Measurements from ENCODE around the gene PARP12.

PARP12 gene

DNA sequence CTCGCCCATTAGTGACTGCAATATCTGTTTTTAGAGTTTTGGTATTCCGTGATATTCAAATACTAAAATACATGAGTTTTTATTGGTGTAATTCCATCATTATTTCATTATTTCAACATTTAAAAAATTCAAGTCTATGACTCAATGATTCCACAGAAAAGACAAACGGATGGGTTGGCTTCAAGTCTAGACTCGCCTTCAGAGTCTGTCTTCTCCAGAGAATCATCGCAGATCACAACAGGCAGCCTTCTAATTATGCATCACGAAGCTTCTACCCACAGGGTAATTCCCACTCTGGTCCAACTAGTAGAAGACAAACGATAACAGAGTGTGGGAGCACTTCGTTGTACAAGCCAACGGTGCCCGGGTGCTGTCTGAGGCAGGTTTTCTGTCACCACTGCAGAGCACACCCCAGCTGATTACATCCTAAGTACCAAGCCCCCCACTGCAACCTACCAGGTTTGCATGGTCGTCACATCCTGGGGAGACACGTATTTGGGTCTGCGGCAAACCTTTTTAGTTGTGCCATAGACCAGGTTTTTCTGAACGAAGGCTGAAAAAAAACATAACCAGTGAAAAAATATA, 28.9 kb downstream of the PARP12 start:
- no peak for FAIRE-seq

DNA sequence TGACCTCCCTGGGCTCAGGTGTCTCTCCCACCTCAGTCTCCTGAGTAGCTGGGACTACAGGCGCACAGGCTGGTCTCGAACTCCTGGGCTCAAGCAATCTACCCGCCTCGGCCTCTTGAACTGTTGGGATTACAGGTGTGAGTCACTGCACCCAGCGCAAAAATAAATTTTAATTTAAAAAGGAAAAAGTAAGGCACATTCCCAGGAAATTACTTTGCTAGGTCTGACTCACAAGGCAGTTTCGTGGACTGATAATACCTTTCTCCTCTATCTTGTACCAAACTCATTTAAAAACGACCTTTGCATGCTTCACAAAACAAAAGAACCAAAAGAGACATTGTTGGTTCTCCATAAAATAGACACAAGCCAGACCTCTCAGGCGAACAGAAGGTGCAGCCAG, 29.7 kb downstream of the PARP12 start:
- no peak for FAIRE-seq

DNA sequence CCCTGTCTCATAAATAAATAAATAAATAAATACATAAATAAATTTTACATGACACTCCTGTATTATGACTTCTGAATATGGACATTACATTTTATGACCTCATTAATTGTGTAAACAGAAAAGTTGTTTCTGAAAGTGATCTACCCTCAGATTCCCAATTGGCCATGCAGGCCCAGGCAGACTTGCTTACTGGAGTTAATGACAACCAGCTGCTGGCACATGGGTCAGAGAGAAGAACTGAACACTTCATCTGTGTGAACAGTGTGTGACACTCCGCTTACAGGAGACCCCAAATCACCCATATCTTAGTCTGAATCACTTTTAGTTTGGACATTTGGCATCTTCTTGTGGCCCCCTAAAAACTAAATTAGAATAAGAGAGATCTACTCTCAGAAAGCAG, 31.4 kb downstream of the PARP12 start:
- no peak for FAIRE-seq

DNA sequence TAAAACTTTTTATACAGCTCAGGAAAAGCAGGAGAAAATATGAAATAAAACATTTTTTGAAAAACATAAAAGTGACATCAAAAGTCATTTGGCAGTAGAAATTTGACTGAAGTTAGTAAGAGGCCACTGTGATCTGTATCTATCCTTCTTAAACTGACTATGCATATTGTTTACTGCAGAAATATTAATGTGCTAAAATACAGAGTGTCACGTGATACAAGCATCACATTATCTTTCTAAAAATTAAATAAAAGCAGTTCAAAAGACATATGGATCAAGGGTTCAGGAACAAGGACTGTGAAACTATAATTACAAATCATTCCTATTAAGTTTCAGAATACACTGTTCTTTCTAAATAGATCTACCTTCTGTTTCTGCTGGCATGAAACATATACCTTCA, 33.7 kb downstream of the PARP12 start:
- FAIRE-seq = no peak

DNA sequence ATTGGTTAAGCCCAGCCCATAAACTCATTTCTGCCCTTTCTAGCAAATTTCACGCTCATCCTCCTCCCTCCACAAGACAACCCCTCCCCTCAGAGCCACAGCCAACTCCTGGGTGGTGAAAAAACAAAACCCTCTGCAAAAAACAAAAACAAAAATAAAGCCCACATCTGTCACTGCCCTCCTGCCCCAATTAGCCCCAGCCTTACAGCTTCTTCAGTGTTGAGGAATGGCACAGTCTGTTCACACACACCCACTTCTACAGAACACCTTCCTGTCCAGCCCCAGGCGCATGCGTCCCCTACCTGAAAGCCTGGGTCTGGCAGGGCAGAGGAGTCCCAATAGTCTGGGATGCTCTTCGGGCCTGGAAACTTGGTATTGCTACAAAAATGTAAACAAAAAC, 34.4 kb downstream of the PARP12 start:
- FAIRE-seq = no peak

DNA sequence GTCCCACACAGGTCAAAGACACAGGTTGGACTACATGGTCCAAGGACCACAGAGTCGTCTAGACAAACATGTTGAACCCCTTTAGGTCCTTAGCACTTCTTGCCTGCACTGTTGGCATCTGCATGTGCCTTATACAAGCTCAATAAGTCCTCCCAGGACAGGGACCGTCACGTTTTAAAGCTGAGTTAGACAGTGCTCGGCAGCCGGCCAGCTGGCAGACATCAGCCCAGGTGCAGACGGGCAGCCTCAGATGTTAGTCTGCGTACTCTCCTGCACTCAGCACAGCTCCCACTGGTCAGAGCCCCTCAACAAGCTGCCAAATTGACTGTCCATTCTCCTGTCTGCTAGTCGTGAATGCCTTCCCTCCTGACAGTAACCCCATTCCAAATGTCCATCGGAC, 34.9 kb downstream of the PARP12 start:
- FAIRE-seq = no peak

DNA sequence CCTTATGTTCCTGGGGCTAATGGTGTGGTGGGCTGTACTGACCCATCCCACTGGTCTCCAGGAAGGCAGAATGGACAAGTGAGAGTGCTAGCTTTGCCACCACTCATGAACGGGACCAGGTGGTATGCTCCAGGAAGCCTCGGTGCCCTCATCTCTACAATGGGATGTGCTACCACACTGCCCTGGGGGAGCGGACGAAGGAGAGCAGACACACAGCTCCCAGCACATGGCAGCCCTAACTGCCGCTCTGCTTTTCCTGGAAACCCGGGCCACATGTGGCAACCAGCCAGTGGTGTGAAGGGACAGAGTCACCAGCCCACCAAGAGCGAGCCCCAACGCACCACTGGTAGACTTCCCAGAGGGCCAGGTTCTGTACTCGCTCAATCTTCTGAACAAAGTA, 35.8 kb downstream of the PARP12 start:
- FAIRE-seq = no peak

DNA sequence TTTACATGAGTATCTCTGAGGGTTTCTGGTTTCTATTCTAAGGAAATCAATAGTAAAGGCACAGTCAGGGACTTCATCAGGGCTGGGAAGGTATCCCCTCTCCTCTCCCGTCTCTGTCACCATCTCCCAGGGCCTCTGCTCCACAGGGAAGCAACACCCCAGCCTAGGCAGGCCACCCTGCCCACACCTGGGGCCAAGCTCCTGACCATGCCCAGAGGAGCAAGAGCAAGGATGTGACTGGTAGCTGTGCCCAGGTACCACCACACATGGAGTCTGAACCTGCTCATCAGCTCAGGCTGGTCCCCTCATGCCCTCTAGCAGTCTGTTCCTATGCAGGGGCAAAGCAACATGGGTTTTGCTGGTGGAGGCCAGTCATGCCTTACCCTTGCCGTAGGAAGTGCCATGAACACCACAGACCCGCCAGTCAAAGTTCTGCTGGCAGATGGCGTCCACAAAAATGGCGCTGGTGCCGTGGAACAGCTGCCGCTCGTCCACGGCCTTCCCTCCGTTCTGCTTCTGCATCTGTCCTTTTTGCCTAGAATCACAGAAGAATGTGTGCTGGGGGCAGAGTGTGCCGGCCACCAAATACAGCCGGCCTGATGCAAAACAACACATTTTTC, 36.8 kb downstream of the PARP12 start:
- no peak for FAIRE-seq

DNA sequence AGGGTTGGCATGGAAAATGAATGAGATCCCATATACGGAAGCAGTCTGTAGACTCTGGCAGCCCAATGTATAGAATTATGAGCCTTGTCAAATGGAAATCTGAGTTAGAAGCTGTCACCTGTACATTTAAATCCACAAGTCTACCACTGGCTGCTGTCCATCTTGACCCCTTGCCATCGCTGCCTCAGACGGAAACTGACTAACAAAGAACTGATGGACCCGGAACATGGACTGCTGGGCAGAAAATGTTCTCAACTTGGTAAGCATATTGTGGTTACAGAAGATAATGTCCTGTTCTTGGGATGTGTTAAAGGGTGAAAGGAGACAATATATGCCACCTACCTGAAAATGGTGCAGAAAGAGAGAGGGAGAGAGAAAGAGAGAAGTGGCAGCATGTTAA, 37.5 kb downstream of the PARP12 start:
- FAIRE-seq = no peak

DNA sequence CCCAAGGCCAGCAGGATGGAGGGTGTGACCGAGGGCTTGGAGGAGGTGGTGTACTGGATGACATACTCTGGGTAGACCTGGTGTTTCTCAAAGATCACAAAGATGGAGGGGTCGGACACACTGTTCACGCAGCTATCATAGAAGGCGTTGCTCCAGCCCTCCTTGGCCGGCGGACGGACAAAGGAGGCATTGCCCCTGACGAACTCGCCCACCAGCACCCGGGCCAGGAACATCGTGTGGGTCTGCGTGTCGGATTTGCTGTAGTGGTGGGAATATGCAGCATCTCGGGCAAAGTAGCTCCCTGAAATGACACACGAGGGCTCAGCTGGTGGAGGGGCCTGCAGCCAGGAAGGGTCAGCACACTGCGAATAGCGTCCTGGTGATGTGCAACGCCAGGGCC, 38.2 kb downstream of the PARP12 start:
- FAIRE-seq = no peak

DNA sequence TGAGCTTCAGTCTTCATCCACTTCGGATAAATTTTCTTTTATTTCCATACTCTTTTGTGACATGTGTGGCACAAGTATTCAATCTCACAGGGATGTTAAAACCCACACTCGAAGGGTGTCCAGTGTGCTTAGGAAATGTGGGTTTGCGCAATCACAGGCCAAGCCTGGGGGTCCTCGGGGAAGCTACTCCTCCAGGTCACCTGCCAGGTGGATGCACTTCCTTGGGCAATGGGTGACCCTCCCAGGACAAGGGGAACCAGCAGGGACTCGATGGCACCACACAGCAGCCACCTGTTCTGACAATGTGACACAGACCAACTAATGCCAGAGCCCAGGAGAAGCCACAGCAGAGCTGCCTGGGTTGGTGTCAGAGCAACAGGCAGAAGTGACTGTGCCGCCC, 39.0 kb downstream of the PARP12 start:
- FAIRE-seq = no peak

DNA sequence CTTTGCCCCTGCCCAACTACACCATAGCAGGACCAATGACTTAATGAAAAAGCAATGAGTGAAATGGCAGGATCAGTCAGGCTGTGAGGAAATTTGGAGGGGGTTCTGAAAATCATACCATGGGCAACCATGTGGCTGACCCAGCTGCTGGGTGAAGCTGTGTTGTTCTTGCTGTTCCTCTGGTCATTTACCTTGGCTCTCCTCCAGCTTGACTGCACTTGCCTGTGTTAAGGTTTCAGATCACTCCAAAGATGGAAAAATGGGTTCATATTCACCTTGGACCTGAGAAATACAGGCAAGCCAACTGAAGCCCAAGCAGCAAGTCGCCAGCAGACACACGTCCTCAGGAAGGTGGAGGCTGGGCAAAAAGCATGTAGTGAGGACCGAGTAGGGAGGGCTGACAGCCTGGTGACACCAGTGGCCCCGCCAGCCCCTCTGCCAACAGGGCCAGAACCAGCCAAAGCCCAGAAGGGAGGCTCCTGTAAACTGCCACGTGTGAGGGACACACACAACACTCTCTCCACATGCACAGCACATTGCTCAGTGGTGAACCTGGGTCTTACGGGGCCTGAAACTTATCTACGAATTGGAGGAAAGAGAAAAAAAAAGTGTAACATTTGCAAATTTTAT, 40.1 kb downstream of the PARP12 start:
- no peak for FAIRE-seq

DNA sequence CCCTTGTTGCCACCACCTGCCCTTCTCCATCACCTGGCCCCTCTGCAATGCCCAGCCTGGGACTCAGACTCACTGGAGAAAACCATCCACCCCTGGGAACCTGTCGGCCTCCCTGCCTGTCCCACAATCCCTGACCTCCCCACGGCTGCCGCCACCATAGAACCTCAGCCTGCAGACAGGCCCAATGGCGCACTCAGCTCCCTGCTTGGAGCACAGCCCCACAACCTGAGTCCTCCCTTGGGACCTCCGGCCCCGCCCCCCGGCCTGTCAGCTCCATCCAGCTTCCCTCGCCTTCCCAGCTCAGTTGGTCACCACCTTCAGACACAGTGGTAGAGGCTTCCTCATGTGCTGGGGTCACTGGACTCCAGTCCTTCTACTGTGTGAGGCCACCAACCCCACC, 41.1 kb downstream of the PARP12 start:
- no peak for FAIRE-seq

DNA sequence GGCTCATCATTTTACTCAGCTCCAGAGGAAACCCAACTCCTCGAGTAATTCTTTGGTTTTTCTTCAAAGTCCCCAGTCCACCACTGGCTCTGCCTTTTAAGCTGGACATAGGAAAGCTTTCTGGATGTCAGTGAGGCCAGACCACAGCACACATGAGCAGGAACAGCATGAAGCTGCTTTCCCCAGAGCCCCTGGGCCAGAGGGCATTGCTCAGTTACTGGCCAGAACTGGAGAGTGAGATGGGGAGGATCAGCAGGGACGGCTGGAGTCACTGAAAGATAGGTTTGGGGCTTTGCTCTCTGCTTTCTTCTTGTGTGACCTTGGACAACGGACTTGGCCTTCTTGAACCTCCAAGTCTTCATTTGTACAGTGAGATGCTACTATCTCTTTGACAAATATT, 43.1 kb downstream of the PARP12 start:
- FAIRE-seq = no peak

DNA sequence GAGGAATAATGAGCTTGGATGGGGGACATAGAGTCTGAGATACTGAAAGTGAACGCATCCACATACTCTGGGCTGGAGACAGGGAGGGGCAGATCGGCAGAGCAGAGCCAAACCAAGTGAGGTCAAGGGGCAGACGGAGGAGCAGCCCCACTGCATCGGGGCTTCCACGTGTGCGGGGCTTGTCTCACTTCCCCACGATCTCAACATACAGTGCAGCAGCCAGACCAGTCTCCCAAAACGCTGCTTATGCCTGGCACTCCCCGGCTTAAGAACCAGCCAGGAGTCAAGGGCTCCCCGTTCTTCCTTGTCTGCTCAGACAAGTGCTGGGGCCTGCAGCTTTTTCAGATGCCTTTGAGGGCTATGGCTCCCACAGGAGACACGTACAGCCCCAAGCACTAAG, 43.6 kb downstream of the PARP12 start:
- FAIRE-seq = no peak

DNA sequence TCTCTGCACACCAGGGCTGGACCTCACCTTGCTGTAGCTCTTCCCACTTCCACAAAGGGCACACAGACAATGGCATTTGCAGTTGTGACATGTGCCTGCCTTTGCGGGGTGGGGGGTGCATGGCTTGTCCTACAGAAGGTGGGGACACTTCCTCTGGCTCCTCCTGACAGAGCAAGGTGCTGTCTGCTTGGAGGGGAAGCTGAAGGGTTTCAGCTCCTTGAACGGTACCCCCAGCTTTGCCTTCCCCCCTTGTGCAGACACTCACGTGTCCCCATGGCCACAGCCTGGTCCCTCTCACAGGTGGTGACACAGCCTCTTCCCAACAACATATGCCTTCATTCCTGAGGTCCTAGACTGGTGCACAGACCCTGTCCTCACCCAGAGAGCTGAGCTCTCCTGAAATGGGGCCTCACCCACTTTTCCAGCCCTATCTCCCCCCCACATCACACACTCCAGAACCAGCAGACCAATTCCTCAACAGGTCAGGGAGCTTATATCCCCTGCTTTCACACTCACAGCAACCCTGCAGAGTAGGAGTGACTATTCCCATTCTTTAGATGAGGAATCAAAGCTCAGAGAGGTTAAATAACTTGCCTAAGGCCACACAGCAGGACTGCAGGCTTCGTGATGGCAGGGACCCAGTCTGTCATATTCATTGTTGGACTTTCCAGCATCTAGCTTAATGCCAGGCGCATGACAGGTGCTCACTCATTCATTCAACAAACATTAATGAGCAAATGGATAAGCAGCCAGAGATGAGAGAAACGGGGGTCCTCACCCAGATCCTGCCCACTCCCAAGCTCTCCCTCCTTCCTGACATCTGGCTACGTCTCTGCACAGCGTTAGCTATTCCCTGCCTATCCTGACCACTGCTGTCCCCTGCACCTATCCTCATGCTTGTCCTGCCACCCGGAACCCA, 44.4 kb downstream of the PARP12 start:
- no peak for FAIRE-seq

DNA sequence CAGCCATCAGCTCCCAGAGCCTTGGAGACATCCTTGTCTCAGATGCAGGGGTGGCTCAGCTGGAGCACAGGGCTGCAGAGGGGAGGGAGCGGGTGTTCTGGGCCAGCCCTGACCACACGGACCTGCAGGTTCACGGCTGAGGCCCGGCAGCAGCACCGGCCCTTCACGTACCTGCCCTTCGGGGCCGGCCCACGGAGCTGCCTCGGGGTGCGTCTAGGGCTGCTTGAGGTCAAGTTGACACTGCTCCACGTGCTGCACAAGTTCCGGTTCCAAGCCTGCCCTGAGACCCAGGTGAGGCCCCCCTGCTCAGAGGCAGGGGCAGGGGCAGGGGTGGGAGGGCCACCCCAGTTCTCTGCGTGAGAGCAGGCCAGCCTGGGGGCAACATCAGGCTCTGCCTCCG, 45.2 kb downstream of the PARP12 start:
- no peak for FAIRE-seq

DNA sequence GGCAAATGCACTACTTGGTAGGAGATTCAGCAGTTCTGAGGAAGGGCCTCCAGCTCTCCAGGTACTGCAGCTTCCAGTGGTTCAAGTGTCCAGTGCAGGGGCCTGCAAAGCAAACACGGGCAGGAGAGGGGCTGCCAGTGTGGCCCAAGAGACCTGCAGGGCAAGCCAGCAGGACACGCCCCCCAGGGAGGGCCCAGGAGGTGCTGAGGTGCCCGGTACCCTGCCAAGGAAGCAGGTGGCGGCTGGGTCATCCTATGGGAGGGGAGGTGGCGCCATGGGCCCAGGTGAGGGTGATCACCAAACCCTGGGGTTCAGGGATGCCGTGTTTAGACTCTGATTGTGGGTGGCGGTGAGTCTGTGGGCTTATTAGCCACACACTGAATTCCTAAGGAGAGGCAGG, 45.7 kb downstream of the PARP12 start:
- no peak for FAIRE-seq

DNA sequence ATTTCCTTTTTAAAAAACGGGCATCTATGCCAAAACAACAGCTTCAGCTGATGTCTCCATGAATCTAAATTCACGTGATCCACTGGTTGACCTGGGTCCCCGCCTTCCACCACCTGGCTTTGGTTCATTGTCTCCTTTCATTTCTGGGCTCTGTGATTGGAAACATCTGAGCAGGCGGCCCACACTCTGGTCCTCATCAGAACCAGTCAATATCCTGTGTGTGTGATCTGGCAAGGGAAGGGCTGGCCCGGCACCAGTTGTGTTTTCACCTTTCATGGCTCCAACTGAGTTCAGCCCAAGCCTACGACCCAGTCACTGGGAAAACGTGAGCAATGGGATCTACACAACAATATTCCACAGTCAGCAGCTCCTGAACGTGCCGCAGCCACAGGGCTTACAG, 46.2 kb downstream of the PARP12 start:
- no peak for FAIRE-seq

DNA sequence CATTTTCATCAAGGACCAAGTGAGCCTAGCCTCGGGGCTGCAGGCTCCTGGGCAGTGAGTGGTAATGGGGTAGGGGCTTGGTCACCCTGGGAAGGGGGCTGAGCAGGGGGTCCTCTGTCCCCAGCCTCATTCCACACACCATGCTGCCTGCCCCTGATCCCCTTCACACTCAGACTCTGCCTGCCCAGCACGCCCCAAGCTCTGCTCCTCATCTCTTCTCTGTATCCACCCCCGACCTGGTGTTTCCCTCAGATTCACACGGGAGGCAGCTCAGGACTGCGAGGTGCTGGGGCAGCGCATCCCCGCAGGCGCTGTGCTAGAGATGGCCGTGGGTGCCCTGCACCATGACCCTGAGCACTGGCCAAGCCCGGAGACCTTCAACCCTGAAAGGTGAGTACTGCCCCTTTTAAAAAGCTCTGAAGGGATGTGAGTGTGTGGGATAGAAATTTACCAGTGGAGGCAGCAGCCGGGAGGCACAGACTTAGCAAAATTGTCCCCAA, 47.2 kb downstream of the PARP12 start:
- FAIRE-seq = no peak

DNA sequence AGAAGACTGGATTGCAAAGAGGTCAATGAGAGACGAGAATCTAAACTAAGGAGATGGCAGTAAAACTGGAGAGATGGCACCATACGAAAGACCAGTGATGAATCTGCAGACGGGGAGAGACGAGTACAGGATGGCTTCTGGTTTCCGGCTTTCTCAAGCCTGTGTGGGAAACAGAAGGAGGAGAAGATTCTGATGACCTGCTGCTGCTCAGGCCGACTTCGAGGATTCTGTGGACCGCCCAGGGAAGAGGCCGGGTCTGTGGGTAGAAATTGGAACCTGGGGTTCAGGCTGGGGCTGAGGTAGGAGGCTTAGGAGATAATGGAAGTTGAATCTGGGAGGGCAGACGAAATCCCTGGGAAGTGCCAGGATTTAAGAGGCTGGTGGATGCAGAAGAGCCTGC, 48.6 kb downstream of the PARP12 start:
- no peak for FAIRE-seq

DNA sequence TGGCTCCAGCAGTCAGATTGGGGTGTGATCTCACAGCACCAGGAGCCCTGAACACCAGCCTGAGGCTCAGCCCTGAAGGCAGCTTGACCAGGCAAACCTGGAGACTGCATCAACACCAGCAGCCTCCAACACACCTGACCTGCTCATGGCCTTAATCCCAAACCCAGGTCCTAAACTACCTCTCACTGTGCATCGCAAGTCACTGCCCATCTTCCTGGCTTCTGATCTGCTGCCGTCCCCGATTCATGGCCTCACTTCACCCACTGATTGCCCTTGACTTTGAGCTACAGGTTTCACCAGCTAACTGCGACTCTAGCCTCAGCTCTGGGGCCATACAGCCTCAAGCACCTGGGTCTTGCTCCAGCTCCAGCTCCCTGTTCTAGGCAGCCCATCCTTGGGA, 49.1 kb downstream of the PARP12 start:
- FAIRE-seq = no peak

DNA sequence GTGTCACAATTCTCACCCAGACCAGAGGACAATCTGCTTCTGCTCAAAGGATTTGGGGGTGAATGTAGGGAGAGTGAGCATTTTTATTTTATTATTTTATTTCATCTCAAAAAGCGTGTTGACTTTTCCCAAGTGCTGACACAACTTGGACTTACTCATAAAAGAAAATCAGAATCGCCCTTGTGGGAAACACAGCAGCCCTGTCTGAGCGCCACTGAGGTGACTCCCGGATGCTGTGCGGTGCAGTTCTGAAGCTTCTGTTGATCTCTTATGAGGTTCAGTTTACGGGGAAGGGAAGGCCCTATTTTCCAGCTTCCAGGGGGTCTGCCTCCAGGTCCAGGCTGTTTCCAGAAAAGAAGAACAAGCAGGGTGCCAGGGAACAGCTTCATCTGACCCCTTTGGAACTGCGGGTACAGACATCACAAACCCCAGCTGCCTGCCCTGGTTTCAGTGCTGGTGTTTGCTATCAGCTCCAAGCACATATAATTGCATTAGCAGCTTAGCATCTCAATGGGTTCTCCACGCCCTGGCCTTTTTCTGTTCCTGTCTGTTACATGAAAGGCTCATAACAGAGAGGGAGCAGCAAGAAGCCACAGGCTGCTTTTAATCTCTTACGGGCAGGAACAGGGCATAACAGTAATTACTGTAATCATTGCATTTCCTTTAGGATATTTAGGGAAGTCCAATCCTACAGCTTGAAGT, 52.4 kb downstream of the PARP12 start:
- no peak for FAIRE-seq

Data from TTC549 (cell line).